K562 (cell line): Measurements from ENCODE around the gene BHLHE40. TPM values are rescaled to one million over a fixed set of nuclear protein-coding genes. Genes with fewer than 3 reads are reported as not detected.

ENCODE experiments used
- ARID1B ChIP-seq: fragments of 450-650 bp; IDR thresholded peaks from 2 replicates; pipeline ENCODE4 v1.6.1; 2016; ENCODE audit warnings: antibody characterized with exemption, mild to moderate bottlenecking, inconsistent platforms
- BDP1 ChIP-seq: IDR thresholded peaks from 3 replicates; pipeline ENCODE4 v1.6.1; 2011; ENCODE audit not compliant: insufficient read length, insufficient read depth
- EP400 ChIP-seq: fragments of 450-650 bp; IDR thresholded peaks from 2 replicates; pipeline ENCODE4 v1.6.1; 2017; ENCODE audit warnings: antibody characterized with exemption, mild to moderate bottlenecking, moderate library complexity
- FOSL1 ChIP-seq: fragments of 200-800 bp; sonication (Bioruptor generic); conservative IDR thresholded peaks from 2 replicates; pipeline ENCODE4 v1.6.1; 2016; ENCODE audit warnings: missing genetic modification characterization, missing compliant biosample characterization
- GMEB1 ChIP-seq: fragments of 250-450 bp; sonication (Bioruptor Pico); IDR thresholded peaks from 2 replicates; pipeline ENCODE4 v1.4.0; 2020; ENCODE audit warnings: mild to moderate bottlenecking
- GTF3C2 ChIP-seq: IDR thresholded peaks from 3 replicates; pipeline ENCODE4 v1.6.1; 2011; ENCODE audit warnings: borderline replicate concordance, mild to moderate bottlenecking, moderate library complexity; ENCODE audit not compliant: insufficient read length; ENCODE audit errors: extremely low read depth
- JUND ChIP-seq, 2 experiments: IDR thresholded peaks; 2 replicates in 1 of 2; 3 replicates in 1 of 2; pipeline ENCODE4 v1.6.1; 2011; ENCODE audit warnings: borderline replicate concordance in 2 of 2, low read depth in 2 of 2, low read length in 2 of 2, improper control_type of control experiment in 1 of 2, missing biosample characterization in 1 of 2, missing genetic modification characterization in 1 of 2, missing genetic modification reagents in 1 of 2
- NCOA1 ChIP-seq: fragments of 450-650 bp; IDR thresholded peaks from 2 replicates; pipeline ENCODE4 v1.6.1; 2016; ENCODE audit warnings: low read depth
- SAP30 ChIP-seq: fragments of 200-600 bp; sonication (generic); IDR thresholded peaks from 2 replicates; pipeline ENCODE4 v1.6.1; 2012; ENCODE audit warnings: borderline replicate concordance, low read depth, mild to moderate bottlenecking, moderate library complexity, low read length, control low read depth, inconsistent platforms; ENCODE audit not compliant: insufficient read depth, poor library complexity, severe bottlenecking
- SMARCB1 ChIP-seq: IDR thresholded peaks from 2 replicates; pipeline ENCODE4 v1.6.1; 2011; ENCODE audit warnings: improper control_type of control experiment, low read depth; ENCODE audit not compliant: insufficient read length
- SMC3 ChIP-seq: conservative IDR thresholded peaks from 2 replicates; pipeline ENCODE4 v1.6.1; 2011; ENCODE audit warnings: low read depth, low read length, improper control_type of control experiment; ENCODE audit not compliant: insufficient read depth
- SRSF7 ChIP-seq: fragments of 200-400 bp; formaldehyde crosslinking; optimal IDR thresholded peaks from 2 replicates; pipeline ENCODE3; 2017; ENCODE audit warnings: mild to moderate bottlenecking, low read depth, low read length
- STAT5A ChIP-seq: IDR thresholded peaks from 2 replicates; pipeline ENCODE4 v1.6.1; 2012; ENCODE audit warnings: low read length, inconsistent platforms, borderline replicate concordance
- TEAD4 ChIP-seq, 2 experiments: sonication (generic) in 1 of 2; formaldehyde crosslinking in 1 of 2; IDR thresholded peaks; 2 replicates each; pipeline versions ENCODE4 v1.6.1 to v1.8.0; 2012 to 2022; ENCODE audit warnings: borderline replicate concordance in 1 of 2, inconsistent platforms in 1 of 2, low read length in 1 of 2, mild to moderate bottlenecking in 1 of 2, missing genetic modification reagents in 1 of 2
- TOE1 ChIP-seq, 2 experiments: fragments of 450-650 bp in 1 of 2; sonication (generic) in 1 of 2; formaldehyde crosslinking in 1 of 2; IDR thresholded peaks; 2 replicates each; pipeline versions ENCODE4 v1.7.1 to v1.8.0; 2016 to 2022; ENCODE audit warnings: borderline replicate concordance in 2 of 2, mild to moderate bottlenecking in 2 of 2, antibody characterized with exemption in 1 of 2, inconsistent platforms in 1 of 2, low read depth in 1 of 2, missing genetic modification reagents in 1 of 2, moderate library complexity in 1 of 2
- XRCC5 ChIP-seq: fragments of 200-400 bp; formaldehyde crosslinking; IDR thresholded peaks from 2 replicates; pipeline ENCODE4 v1.6.1; 2017; ENCODE audit warnings: low read depth, mild to moderate bottlenecking, low read length
- ZBTB17 ChIP-seq: fragments of 450-650 bp; formaldehyde crosslinking; IDR thresholded peaks from 2 replicates; pipeline ENCODE4 v1.4.0; 2020; ENCODE audit warnings: mild to moderate bottlenecking
- polyA plus RNA-seq, 8 experiments: library from polyadenylated mRNA; depleted of rRNA in 4 of 8; stranded (reverse) in 5 of 8; unstranded in 3 of 8; fragments of >200 nt; fragmentation: Nextera tagmentation in 2 of 8; fragmentation: Illumina TruSeq in 1 of 8; extraction: Ambion mirVana in 2 of 8; extraction: Trizol in 1 of 8; gene quantifications; 2 replicates each; pipeline versions ENCODE4 v1.2.1 to v1.2.3, GENCODE V29; 2011 to 2014; ENCODE audit warnings: inconsistent platforms in 1 of 8, missing spikeins in 1 of 8
- total RNA-seq, 7 experiments: library from RNA; depleted of rRNA in 6 of 7; stranded (reverse); fragments of >200 nt in 6 of 7; fragmentation: Illumina TruSeq in 2 of 7; extraction: Trizol in 2 of 7; gene quantifications; 2 replicates each; pipeline versions ENCODE4 v1.2.1 to v1.2.3, GENCODE V29; 2011 to 2021; ENCODE audit warnings: low replicate concordance in 1 of 7
- TF ChIP-seq, protein P1 (sequence below): IDR thresholded peaks from 2 replicates; pipeline ENCODE4 v1.6.1; 2012; ENCODE audit warnings: low read depth, low read length, improper control_type of control experiment, borderline replicate concordance

The BHLHE40 gene
- total and polyA plus RNA-seq, 9 of the 15 experiments (the other 6 are each of a cell fraction or from before 2014, with no cell fraction given): 12.0 to 83.9 (median 31.4) TPM

GRCh38 chr3:5013021-5013906, 34.0 kb downstream of the BHLHE40 start (continued):
- TF ChIP-seq GMEB1 (0 out of 2 replicates have a peak, but pooled peaks have one; percentile 13), XRCC5 (peak; percentile 71; the same call in 1 of the 2 replicates), SMC3 (no peak), BDP1 (no peak), JUND (IDR thresholded peaks at IDR 0.05; ENCODE audit: borderline replicate concordance, low read depth, low read length) (peak; percentile 92), JUND (tag; IDR thresholded peaks at IDR 0.05; ENCODE audit: borderline replicate concordance, low read depth, low read length) (peak; percentile 88; the same call in 1 of the 3 replicates), EP400 (no peak), SRSF7 (no peak), ZBTB17 (no peak), GTF3C2 (no peak), NCOA1 (peak; percentile 32; the same call in 1 of the 2 replicates), STAT5A (0 out of 2 replicates have a peak, but pooled peaks have one; percentile 34), TEAD4 (IDR thresholded peaks at IDR 0.05; ENCODE audit: low read length) (peak; percentile 60), TEAD4 (CRISPR knock-in tag; IDR thresholded peaks at IDR 0.05; ENCODE audit: borderline replicate concordance) (no peak), TOE1 (IDR thresholded peaks at IDR 0.05; ENCODE audit: borderline replicate concordance) (no peak; the same call in 1 of the 2 replicates), TOE1 (CRISPR knock-in tag; IDR thresholded peaks at IDR 0.05; ENCODE audit: borderline replicate concordance, low read depth) (no peak), SMARCB1 (no peak), FOSL1 (tag) (peak; percentile 90), ARID1B (peak; percentile 82), SAP30 (no peak)
- TF ChIP-seq, protein P1, sequence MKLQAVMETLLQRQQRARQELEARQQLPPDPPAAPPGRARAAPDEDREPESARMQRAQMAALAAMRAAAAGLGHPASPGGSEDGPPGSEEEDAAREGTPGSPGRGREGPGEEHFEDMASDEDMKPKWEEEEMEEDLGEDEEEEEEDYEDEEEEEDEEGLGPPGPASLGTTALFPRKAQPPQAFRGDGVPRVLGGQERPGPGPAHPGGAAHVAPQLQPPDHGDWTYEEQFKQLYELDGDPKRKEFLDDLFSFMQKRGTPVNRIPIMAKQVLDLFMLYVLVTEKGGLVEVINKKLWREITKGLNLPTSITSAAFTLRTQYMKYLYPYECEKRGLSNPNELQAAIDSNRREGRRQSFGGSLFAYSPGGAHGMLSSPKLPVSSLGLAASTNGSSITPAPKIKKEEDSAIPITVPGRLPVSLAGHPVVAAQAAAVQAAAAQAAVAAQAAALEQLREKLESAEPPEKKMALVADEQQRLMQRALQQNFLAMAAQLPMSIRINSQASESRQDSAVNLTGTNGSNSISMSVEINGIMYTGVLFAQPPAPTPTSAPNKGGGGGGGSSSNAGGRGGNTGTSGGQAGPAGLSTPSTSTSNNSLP: no peak
